ENCODE results near the gene DAB1.

Gene DAB1

GRCh38 chr1:57007948-57008347 is 415.9 kb downstream of the DAB1 start:
- DNase-seq = no peak

GRCh38 chr1:57007472-57007871 is 416.4 kb downstream of the DAB1 start:
- DNase-seq = no peak

- no peak for DNase-seq
These were observed 420.3 kb downstream of the DAB1 start for GRCh38 chr1:57003398-57004139.

GRCh38 chr1:56995414-56996100 is 428.3 kb downstream of the DAB1 start:
- DNase-seq = no peak

- DNase-seq = no peak
These were observed 430.4 kb downstream of the DAB1 start for GRCh38 chr1:56993475-56993874.

GRCh38 chr1:56992318-56993125 is 431.3 kb downstream of the DAB1 start:
- DNase-seq = no peak

GRCh38 chr1:56991576-56991975 is 432.3 kb downstream of the DAB1 start:
- no peak for DNase-seq

- no peak for DNase-seq
These were observed 437.5 kb downstream of the DAB1 start for GRCh38 chr1:56986397-56986796.

- DNase-seq = no peak
These were observed 438.0 kb downstream of the DAB1 start for GRCh38 chr1:56985857-56986256.

- no peak for DNase-seq
These were observed 440.4 kb downstream of the DAB1 start for GRCh38 chr1:56983484-56983883.

GRCh38 chr1:56979986-56980755 is 443.7 kb downstream of the DAB1 start:
- DNase-seq = no peak

GRCh38 chr1:56978819-56979218 is 445.0 kb downstream of the DAB1 start:
- no peak for DNase-seq

GRCh38 chr1:56977910-56978309 is 445.9 kb downstream of the DAB1 start:
- peak; percentile 19 for DNase-seq

GRCh38 chr1:56975446-56975845 is 448.4 kb downstream of the DAB1 start:
- DNase-seq = peak; percentile 38

- DNase-seq = peak; percentile 53
These were observed 449.7 kb downstream of the DAB1 start for GRCh38 chr1:56973923-56974742.

- no peak for DNase-seq
These were observed 450.9 kb downstream of the DAB1 start for GRCh38 chr1:56972976-56973375.

- DNase-seq = no peak
These were observed 453.6 kb downstream of the DAB1 start for GRCh38 chr1:56970280-56970679.

- DNase-seq = peak; percentile 50
These were observed 454.9 kb downstream of the DAB1 start for GRCh38 chr1:56968878-56969495.

- DNase-seq = no peak
These were observed 455.7 kb downstream of the DAB1 start for GRCh38 chr1:56967900-56968832.

GRCh38 chr1:56967355-56967754 is 456.5 kb downstream of the DAB1 start:
- DNase-seq = no peak

- no peak for DNase-seq
These were observed 457.2 kb downstream of the DAB1 start for GRCh38 chr1:56966698-56966999.
